ENCODE measurements around the gene CNTN5.

Gene CNTN5

GRCh38 chr11:100163471-100163870, 1142.7 kb downstream of the CNTN5 start:
- no peak overlapping the region for H3K27ac ChIP-seq (ENCODE audit: poor library complexity, severe bottlenecking)
- ATAC-seq (ENCODE audit: low read depth) (no peak), DNase-seq (ENCODE audit: low spot score) (no peak)
- H3K36me3 ChIP-seq (ENCODE audit: low read depth): no peaks in the 10 kb centered on the region
- TF ChIP-seq CTCF (IDR thresholded peaks at IDR 0.05; ENCODE audit: poor library complexity, severe bottlenecking): no peak
- no peaks in the 10 kb centered on the region for H3K27me3 ChIP-seq (ENCODE audit: insufficient read depth, poor library complexity, severe bottlenecking)
- no peaks in the 10 kb centered on the region for H3K9me3 ChIP-seq (ENCODE audit: severe bottlenecking)
- no peaks in the 10 kb centered on the region for H3K4me1 ChIP-seq (ENCODE audit: insufficient read depth, poor library complexity, severe bottlenecking)
- no peak overlapping the region for H3K4me3 ChIP-seq (ENCODE audit: severe bottlenecking)

GRCh38 chr11:100174881-100175280, 1154.1 kb downstream of the CNTN5 start:
- H3K27me3 ChIP-seq (ENCODE audit: insufficient read depth, poor library complexity, severe bottlenecking): peaks cover 10% of the 10 kb centered on the region
- no peak overlapping the region for H3K27ac ChIP-seq (ENCODE audit: poor library complexity, severe bottlenecking)
- no peak overlapping the region for H3K4me3 ChIP-seq (ENCODE audit: severe bottlenecking)
- H3K36me3 ChIP-seq (ENCODE audit: low read depth): no peaks in the 10 kb centered on the region
- no peaks in the 10 kb centered on the region for H3K4me1 ChIP-seq (ENCODE audit: insufficient read depth, poor library complexity, severe bottlenecking)
- ATAC-seq (ENCODE audit: low read depth) (no peak), DNase-seq (ENCODE audit: low spot score) (no peak)
- no peak for TF ChIP-seq CTCF (IDR thresholded peaks at IDR 0.05; ENCODE audit: poor library complexity, severe bottlenecking)
- H3K9me3 ChIP-seq (ENCODE audit: severe bottlenecking): no peaks in the 10 kb centered on the region

- no peak for TF ChIP-seq CTCF (IDR thresholded peaks at IDR 0.05; ENCODE audit: poor library complexity, severe bottlenecking)
- no peaks in the 10 kb centered on the region for H3K9me3 ChIP-seq (ENCODE audit: severe bottlenecking)
- H3K27ac ChIP-seq (ENCODE audit: poor library complexity, severe bottlenecking): no peak overlapping the region
- DNase-seq (ENCODE audit: low spot score) (no peak), ATAC-seq (ENCODE audit: low read depth) (no peak)
- H3K4me1 ChIP-seq (ENCODE audit: insufficient read depth, poor library complexity, severe bottlenecking): no peaks in the 10 kb centered on the region
- H3K4me3 ChIP-seq (ENCODE audit: severe bottlenecking): no peak overlapping the region
- H3K27me3 ChIP-seq (ENCODE audit: insufficient read depth, poor library complexity, severe bottlenecking): peaks cover 7% of the 10 kb centered on the region
- no peaks in the 10 kb centered on the region for H3K36me3 ChIP-seq (ENCODE audit: low read depth)
Observed at GRCh38 chr11:100176456-100176855, 1155.7 kb downstream of the CNTN5 start.

GRCh38 chr11:100177651-100178050, 1156.9 kb downstream of the CNTN5 start:
- no peak overlapping the region for H3K27ac ChIP-seq (ENCODE audit: poor library complexity, severe bottlenecking)
- H3K4me3 ChIP-seq (ENCODE audit: severe bottlenecking): no peak overlapping the region
- no peak for DNase-seq (ENCODE audit: low spot score)
- H3K36me3 ChIP-seq (ENCODE audit: low read depth): no peaks in the 10 kb centered on the region
- ATAC-seq (ENCODE audit: low read depth): no peak
- no peak for TF ChIP-seq CTCF (IDR thresholded peaks at IDR 0.05; ENCODE audit: poor library complexity, severe bottlenecking)
- peaks cover 7% of the 10 kb centered on the region for H3K27me3 ChIP-seq (ENCODE audit: insufficient read depth, poor library complexity, severe bottlenecking)
- H3K4me1 ChIP-seq (ENCODE audit: insufficient read depth, poor library complexity, severe bottlenecking): no peaks in the 10 kb centered on the region
- no peaks in the 10 kb centered on the region for H3K9me3 ChIP-seq (ENCODE audit: severe bottlenecking)

GRCh38 chr11:100182350-100182749, 1161.6 kb downstream of the CNTN5 start:
- H3K27ac ChIP-seq (ENCODE audit: poor library complexity, severe bottlenecking): no peak overlapping the region
- no peaks in the 10 kb centered on the region for H3K9me3 ChIP-seq (ENCODE audit: severe bottlenecking)
- H3K4me3 ChIP-seq (ENCODE audit: severe bottlenecking): no peak overlapping the region
- H3K36me3 ChIP-seq (ENCODE audit: low read depth): no peaks in the 10 kb centered on the region
- no peak for TF ChIP-seq CTCF (IDR thresholded peaks at IDR 0.05; ENCODE audit: poor library complexity, severe bottlenecking)
- peaks cover 2% of the 10 kb centered on the region for H3K27me3 ChIP-seq (ENCODE audit: insufficient read depth, poor library complexity, severe bottlenecking)
- DNase-seq (ENCODE audit: low spot score) (no peak), ATAC-seq (ENCODE audit: low read depth) (no peak)
- H3K4me1 ChIP-seq (ENCODE audit: insufficient read depth, poor library complexity, severe bottlenecking): no peaks in the 10 kb centered on the region
